Testis (tissue), 3 donors: ENCODE data around the gene GFI1. TPM values are rescaled to one million over a fixed set of nuclear protein-coding genes. Genes with fewer than 3 reads are reported as not detected.

Experiments used
- DNase-seq: peaks from one replicate; pipeline ENCODE4 v3.0.0-alpha.2; 2019
- H3K27ac ChIP-seq, 2 donors: fragments of 200-600 bp; sonication (generic); one replicate each; pipeline ENCODE4 v1.5.1; 2019
- H3K27me3 ChIP-seq: fragments of 200-600 bp; sonication (generic); one replicate; pipeline ENCODE4 v1.5.1; 2019
- H3K36me3 ChIP-seq: fragments of 200-600 bp; sonication (generic); one replicate; pipeline ENCODE4 v1.5.1; 2017; ENCODE audit warnings: low read depth; ENCODE audit errors: missing control alignments
- H3K4me1 ChIP-seq: fragments of 200-600 bp; sonication (generic); one replicate; pipeline ENCODE4 v1.5.1; 2019
- H3K4me3 ChIP-seq, 2 donors: fragments of 200-600 bp; sonication (generic); one replicate each; pipeline ENCODE4 v1.5.1; 2017 to 2019
- H3K9me3 ChIP-seq: fragments of 200-600 bp; sonication (generic); one replicate; pipeline ENCODE4 v1.5.1; 2017
- POLR2A ChIP-seq: fragments of 450-650 bp; IDR thresholded peaks from one replicate; pipeline ENCODE4 v1.6.1; 2017; ENCODE audit warnings: antibody characterized with exemption, mild to moderate bottlenecking, moderate library complexity
- WGBS, 2 donors: methylation state at CpG; one replicate each; pipeline ENCODE4 v1.1.5; 2018; 5-methylcytosine and 5-hydroxymethylcytosine counted together
- intact Hi-C: fragments of 100-400 bp; cut with DNase I; formaldehyde crosslinking; loops from one replicate; pipeline ENCODE4 v1.15.1; 2023; ENCODE audit warnings: low total_unique reads
- polyA plus RNA-seq: library from polyadenylated mRNA; stranded (reverse); fragments of 350-450 nt; fragmentation: Illumina TruSeq; extraction: RNeasy Lipid Tissue Mini Kit (QIAGEN cat#74804); gene quantifications from one replicate; pipeline ENCODE4 v1.2.3, GENCODE V29; 2014; ENCODE audit warnings: low read depth, low replicate concordance; ENCODE audit not compliant: insufficient read depth
- total RNA-seq, 2 donors: library from RNA; depleted of rRNA; stranded (reverse); fragments of >200 nt; gene quantifications; one replicate each; pipeline ENCODE4 v1.2.3, GENCODE V29; 2016
- TF ChIP-seq, protein P1 (sequence below), 3 experiments: fragments of 450-650 bp in 2 of 3; fragments of 200-600 bp in 1 of 3; sonication (generic) in 1 of 3; IDR thresholded peaks; one replicate each; pipeline ENCODE4 v1.5.1; 2016 to 2019; ENCODE audit warnings: antibody characterized with exemption in 3 of 3, mild to moderate bottlenecking in 2 of 3, moderate library complexity in 1 of 3

The GFI1 gene
- total and polyA plus RNA-seq, 3 donors from 2014 or later: 1.3 to 4.0 (median 3.1) TPM

DNA sequence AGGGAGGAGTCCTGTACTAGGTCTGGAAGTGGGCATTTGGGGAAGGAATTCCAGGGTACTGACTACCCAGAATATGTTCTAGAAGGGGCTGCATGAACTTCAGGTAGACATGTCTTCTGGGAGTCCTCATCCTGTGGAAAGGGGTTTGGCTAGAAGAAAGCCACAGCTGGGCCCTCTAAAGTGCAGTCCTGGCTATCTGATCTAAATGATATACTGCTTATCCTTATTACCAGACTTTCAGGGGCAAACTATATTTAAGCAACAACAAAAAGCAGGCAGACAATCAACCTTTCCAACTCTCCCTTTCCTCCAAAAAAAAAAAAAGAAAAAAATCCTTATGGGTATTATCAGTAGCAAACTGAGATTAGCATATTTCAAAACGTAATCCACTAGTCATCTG lies 29.8 kb upstream of the GFI1 start:
- H3K4me3 ChIP-seq: no peak overlapping the region
- 67 to 85% methylated on average over 1 of the region's 1 CpG for WGBS, 2 donors
- no peak for TF ChIP-seq POLR2A
- TF ChIP-seq, protein P1, sequence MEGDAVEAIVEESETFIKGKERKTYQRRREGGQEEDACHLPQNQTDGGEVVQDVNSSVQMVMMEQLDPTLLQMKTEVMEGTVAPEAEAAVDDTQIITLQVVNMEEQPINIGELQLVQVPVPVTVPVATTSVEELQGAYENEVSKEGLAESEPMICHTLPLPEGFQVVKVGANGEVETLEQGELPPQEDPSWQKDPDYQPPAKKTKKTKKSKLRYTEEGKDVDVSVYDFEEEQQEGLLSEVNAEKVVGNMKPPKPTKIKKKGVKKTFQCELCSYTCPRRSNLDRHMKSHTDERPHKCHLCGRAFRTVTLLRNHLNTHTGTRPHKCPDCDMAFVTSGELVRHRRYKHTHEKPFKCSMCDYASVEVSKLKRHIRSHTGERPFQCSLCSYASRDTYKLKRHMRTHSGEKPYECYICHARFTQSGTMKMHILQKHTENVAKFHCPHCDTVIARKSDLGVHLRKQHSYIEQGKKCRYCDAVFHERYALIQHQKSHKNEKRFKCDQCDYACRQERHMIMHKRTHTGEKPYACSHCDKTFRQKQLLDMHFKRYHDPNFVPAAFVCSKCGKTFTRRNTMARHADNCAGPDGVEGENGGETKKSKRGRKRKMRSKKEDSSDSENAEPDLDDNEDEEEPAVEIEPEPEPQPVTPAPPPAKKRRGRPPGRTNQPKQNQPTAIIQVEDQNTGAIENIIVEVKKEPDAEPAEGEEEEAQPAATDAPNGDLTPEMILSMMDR (IDR thresholded peaks at IDR 0.05): no peak
- H3K36me3 ChIP-seq: no peaks in the 10 kb centered on the region
- no peak for DNase-seq
- H3K27me3 ChIP-seq: no peaks in the 10 kb centered on the region
- no peak overlapping the region for H3K27ac ChIP-seq
- no peaks in the 10 kb centered on the region for H3K4me1 ChIP-seq
- intact Hi-C loops: no loop called here
- H3K9me3 ChIP-seq: no peaks in the 10 kb centered on the region

DNA sequence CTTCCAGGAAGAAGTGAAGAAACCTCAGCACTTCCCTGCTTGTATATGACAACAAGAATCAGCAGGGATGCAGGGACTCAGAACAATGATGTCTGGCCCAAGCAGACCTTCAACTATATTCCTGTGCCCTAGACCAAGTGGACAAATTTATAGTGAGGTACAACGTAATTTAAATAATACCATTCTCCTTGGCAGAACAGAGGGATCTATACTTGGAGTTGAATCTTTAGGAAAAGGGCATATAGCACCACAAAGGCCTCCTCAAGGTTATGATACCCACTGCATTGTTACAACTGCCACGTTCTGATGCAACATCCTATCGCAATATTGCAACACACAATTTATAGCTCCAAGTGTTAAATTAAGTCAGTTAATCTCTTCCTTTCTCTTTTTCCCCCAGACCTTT lies 29.1 kb upstream of the GFI1 start:
- Histone ChIP-seq H3K27ac (no peak overlapping the region), H3K4me3 (no peak overlapping the region), H3K9me3 (no peaks in the 10 kb centered on the region), H3K36me3 (no peaks in the 10 kb centered on the region), H3K27me3 (no peaks in the 10 kb centered on the region), H3K4me1 (no peaks in the 10 kb centered on the region)
- intact Hi-C loops: no loop called here
- no peak for DNase-seq
- WGBS, 2 donors: 80% methylated on average over 3 of the region's 3 CpGs
- TF ChIP-seq, protein P1 (IDR thresholded peaks at IDR 0.05): no peak
- no peak for TF ChIP-seq POLR2A

DNA sequence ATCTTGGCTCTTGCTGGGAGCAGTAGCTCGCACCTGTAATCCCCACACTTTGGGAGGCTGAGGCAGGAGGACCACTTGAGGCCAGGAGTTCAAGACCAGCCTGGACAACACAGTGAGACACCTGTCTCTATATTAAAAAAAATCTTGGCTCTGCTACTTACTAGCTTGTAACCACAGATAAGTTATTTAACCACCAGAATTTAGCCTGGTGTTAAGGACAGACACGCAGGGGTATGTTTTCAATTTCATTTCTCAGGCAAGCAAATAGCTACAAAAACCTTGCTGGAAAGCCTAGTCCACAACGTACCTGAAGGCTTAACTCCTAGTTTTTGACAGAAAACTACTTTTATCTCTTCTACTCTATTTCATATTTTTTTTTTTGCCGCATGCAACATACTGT lies 24.8 kb upstream of the GFI1 start:
- Histone ChIP-seq H3K27me3 (no peaks in the 10 kb centered on the region), H3K36me3 (no peaks in the 10 kb centered on the region), H3K4me1 (no peaks in the 10 kb centered on the region), H3K4me3 (no peak overlapping the region), H3K9me3 (no peaks in the 10 kb centered on the region), H3K27ac (no peak overlapping the region)
- intact Hi-C loops: no loop called here
- no peak for DNase-seq
- TF ChIP-seq, protein P1 (IDR thresholded peaks at IDR 0.05): no peak
- no peak for TF ChIP-seq POLR2A
- WGBS, 2 donors: 90 to 97% methylated on average over 4 of the region's 4 CpGs

DNA sequence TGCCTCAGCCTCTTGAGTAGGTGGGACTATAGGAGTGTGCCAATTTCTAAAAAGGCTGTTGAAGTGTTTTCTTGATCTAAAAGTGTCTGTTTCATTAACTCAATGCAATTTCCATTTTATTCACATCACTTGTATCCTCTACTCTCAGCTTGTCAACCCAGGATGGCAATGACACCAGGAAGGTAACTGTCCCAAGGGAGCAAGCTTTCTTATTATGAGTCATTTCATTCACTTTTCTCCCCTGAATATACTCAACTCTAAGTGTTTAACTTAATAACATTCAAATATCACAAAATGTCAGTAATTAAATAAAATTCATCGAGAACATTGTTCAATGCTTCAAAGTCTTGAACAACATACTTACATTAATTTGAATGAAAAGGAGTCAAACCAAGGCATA lies 22.9 kb upstream of the GFI1 start:
- H3K9me3 ChIP-seq: no peaks in the 10 kb centered on the region
- 94% methylated on average over 1 of the region's 1 CpG for WGBS, 2 donors
- H3K36me3 ChIP-seq: no peaks in the 10 kb centered on the region
- no peak overlapping the region for H3K4me3 ChIP-seq
- no peaks in the 10 kb centered on the region for H3K27me3 ChIP-seq
- H3K4me1 ChIP-seq: no peaks in the 10 kb centered on the region
- no peak for DNase-seq
- no peak for TF ChIP-seq POLR2A
- TF ChIP-seq, protein P1 (IDR thresholded peaks at IDR 0.05): no peak
- intact Hi-C loops: no loop called here
- H3K27ac ChIP-seq: no peak overlapping the region

DNA sequence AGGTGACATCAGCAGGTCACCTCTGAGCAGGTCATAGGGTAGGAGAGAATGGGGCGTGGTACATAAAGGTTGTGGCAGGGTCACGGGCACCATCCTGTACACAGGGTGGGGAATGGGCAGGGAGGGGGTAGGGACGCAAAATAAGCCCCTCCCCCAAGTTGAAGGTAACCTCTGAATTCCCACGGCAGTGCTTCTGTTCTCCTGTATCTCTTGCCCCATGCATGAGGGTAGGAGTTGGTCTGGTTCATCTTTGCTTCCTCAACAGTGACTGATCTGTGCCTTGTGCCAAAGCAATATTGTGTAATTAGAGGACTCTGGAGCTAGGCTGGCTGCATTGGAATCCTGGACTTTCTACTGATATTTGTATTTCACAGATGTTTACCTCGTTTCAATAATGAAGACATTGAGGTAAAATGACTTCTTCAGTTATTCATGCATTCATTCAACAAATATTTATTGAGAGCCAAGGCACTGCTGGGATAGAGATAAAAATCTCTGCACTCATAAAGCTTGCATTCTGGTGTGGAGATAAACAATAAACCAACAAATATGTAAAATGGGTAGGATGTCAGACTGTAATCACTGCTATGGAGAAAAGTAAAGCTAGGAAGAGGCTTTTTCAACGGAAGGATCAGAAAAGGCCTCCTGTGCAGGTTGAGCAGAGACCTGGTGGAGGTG lies 18.4 kb upstream of the GFI1 start:
- no peaks in the 10 kb centered on the region for H3K9me3 ChIP-seq

More for the DNA sequence above, 18.4 kb upstream of the GFI1 start:
- Histone ChIP-seq H3K4me3 (no peak overlapping the region), H3K27me3 (no peaks in the 10 kb centered on the region), H3K4me1 (no peaks in the 10 kb centered on the region), H3K27ac (no peak overlapping the region), H3K36me3 (no peaks in the 10 kb centered on the region)
- WGBS, 2 donors: 69 to 71% methylated on average over 6 of the region's 6 CpGs
- no peak for DNase-seq
- no peak for TF ChIP-seq POLR2A
- TF ChIP-seq, protein P1 (IDR thresholded peaks at IDR 0.05): no peak
- intact Hi-C loops: no loop called here
